NCI-H128 (cell line): ENCODE measurements around the gene VGLL4.

ENCODE experiments used
- DNase-seq: peaks from one replicate; lab custom pipeline; 2025; ENCODE audit not compliant: unreplicated experiment; lab: John Stamatoyannopoulos, UW

VGLL4 gene

GRCh38 chr3:11653298-11654055 lies 9.8 kb upstream of the VGLL4 start:
- no peak for DNase-seq

GRCh38 chr3:11651900-11652299 lies 8.2 kb upstream of the VGLL4 start:
- DNase-seq = no peak

- no peak for DNase-seq
Measured at GRCh38 chr3:11651477-11651876, 7.8 kb upstream of the VGLL4 start.

- DNase-seq = no peak
Measured at GRCh38 chr3:11650391-11650790, 6.7 kb upstream of the VGLL4 start.

GRCh38 chr3:11648735-11649134 lies 5.0 kb upstream of the VGLL4 start:
- DNase-seq = no peak

- DNase-seq = no peak
Measured at GRCh38 chr3:11643201-11643603, 513 bp downstream of the VGLL4 start.

- peak; percentile 9 for DNase-seq
Measured at GRCh38 chr3:11642431-11643191, 1.1 kb downstream of the VGLL4 start.

- DNase-seq = peak; percentile 52
Measured at GRCh38 chr3:11641683-11642430, 1.9 kb downstream of the VGLL4 start.

- no peak for DNase-seq
Measured at GRCh38 chr3:11641316-11641682, 2.4 kb downstream of the VGLL4 start.

GRCh38 chr3:11640009-11640673 lies 3.6 kb downstream of the VGLL4 start:
- no peak for DNase-seq

- no peak for DNase-seq
Measured at GRCh38 chr3:11638495-11639358, 5.0 kb downstream of the VGLL4 start.

- no peak for DNase-seq
Measured at GRCh38 chr3:11637901-11638458, 5.7 kb downstream of the VGLL4 start.

GRCh38 chr3:11636394-11636770 lies 7.3 kb downstream of the VGLL4 start:
- no peak for DNase-seq

- no peak for DNase-seq
Measured at GRCh38 chr3:11635680-11636393, 7.9 kb downstream of the VGLL4 start.

GRCh38 chr3:11634974-11635612 lies 8.6 kb downstream of the VGLL4 start:
- DNase-seq = no peak

- DNase-seq = no peak
Measured at GRCh38 chr3:11634081-11634635, 9.6 kb downstream of the VGLL4 start.

GRCh38 chr3:11632966-11633365 lies 10.7 kb downstream of the VGLL4 start:
- no peak for DNase-seq

- DNase-seq = no peak
Measured at GRCh38 chr3:11632564-11632963, 11.2 kb downstream of the VGLL4 start.

- no peak for DNase-seq
Measured at GRCh38 chr3:11631820-11632219, 11.9 kb downstream of the VGLL4 start.
